GM19397 (cell line): Measurements from ENCODE around the gene FBXL4.
"Not testable (repeated sequence)": the region's sequence is repeated elsewhere in the genome, so short reads cannot be mapped to it uniquely, and the experiment has no call there.

Experiments
- ATAC-seq: cut with Tn5 transposase; IDR thresholded peaks from one replicate; pipeline ENCODE4 v1.9.1; 2021; ENCODE audit warnings: mild to moderate bottlenecking, moderate library complexity; ENCODE audit not compliant: unreplicated experiment

FBXL4 gene

GRCh38 chr6:98946266-98946878 lies 1.4 kb downstream of the FBXL4 start:
- ATAC-seq, result no peak

DNA sequence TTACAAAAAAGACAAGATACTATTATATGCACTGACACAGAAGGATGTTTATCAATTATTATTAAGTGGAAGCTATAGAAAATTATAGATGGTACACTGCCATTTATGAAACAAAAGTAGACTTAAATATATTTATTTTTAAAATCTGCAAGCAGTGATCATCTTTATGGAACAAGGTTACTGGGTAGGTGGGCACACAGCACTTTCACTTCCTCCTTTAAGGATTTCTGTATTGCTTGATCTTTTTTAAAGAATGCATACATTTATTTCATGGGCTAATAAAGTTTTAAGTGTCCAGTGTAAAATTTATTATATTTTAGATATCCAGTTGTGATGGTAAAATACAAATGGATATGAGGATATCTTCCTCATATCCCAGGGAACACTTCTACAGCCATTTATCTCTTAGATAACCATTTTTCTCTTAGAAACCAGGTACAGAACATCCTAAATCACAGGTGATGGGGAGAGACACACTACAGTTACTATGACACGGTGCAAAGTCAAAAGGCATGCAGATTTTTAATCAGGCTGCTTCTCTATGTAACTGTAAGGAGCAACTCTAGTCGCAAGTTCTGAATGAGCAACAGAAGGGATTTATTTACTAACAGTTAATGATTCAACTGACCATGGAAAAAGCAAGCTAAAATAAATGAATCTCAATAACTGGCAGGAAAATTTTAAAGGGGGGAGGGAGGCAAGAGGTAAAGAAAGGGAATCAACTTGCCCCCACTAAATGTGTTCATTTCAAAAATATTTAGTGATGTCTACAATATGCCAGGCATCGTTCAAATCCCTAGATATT lies 2.2 kb downstream of the FBXL4 start:
- ATAC-seq, result no peak

DNA sequence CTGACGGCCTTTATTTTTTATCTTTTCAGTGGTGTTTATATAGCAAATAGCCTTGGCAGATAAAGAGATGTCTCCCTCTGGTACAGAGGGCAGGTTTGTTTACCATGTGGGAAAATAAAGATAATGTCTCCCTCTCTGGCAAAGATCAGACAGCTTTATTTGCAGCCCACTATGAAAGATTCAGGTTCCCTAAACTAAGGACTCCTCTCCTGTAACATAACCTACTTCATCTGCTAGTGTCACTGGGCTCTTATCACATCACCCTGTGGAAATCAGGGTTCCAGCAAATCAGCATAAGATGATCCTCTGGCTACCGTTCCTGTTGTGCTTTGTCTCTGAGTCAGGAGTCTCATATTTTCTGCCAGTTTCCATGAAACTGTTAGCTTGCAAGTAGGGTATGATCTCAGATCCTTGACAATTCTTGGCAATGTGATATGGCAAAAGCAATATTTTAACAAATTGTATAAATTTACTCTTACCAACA lies 3.1 kb downstream of the FBXL4 start:
- ATAC-seq, result no peak

GRCh38 chr6:98944168-98944567 lies 3.6 kb downstream of the FBXL4 start:
- no peak for ATAC-seq

GRCh38 chr6:98942263-98942803 lies 5.4 kb downstream of the FBXL4 start:
- ATAC-seq, result no peak

- ATAC-seq, result no peak
Observed at GRCh38 chr6:98941319-98941718, 6.4 kb downstream of the FBXL4 start.

DNA sequence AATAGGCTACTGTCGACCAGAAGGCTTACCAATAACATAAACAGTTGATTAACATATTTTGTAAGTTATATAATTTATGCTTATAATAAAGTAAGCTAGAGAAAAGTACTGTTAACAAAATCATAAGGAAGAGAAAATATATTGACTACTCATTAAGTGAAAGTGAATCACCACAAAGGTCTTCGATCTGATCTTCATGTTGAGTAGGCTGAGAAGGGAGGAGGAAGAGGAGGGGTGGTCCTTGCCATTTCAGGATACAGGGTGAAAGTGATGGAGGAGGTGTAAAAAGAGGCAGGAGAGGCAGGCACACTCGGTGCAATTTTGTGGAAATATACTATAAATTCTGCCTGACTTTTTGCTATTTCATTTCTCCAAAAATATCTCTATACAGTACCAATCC lies 10.4 kb downstream of the FBXL4 start:
- no peak for ATAC-seq

GRCh38 chr6:98932381-98932780 lies 15.4 kb downstream of the FBXL4 start:
- no peak for ATAC-seq

- ATAC-seq, result no peak
Observed at GRCh38 chr6:98931696-98932095, 16.1 kb downstream of the FBXL4 start.

GRCh38 chr6:98929498-98930060 lies 18.2 kb downstream of the FBXL4 start:
- no peak for ATAC-seq

DNA sequence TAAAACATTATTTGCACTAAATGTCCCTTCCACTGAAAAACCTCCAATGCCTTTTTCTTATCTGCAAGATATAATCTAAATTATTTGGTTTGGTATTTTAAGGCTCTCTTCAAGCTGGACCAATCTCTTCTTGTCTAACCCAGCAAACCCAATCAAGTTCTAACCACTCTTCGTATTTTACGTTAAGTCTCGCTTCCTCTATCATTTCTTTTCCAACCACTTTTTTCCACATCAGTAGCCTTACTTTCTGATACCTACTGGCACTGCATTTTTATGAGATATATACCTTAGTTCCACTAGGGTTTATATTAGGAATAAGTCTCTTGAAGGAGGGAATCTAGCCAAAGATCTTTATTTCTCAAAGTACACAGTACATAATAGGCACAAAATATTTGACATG lies 19.1 kb downstream of the FBXL4 start:
- ATAC-seq, result no peak

DNA sequence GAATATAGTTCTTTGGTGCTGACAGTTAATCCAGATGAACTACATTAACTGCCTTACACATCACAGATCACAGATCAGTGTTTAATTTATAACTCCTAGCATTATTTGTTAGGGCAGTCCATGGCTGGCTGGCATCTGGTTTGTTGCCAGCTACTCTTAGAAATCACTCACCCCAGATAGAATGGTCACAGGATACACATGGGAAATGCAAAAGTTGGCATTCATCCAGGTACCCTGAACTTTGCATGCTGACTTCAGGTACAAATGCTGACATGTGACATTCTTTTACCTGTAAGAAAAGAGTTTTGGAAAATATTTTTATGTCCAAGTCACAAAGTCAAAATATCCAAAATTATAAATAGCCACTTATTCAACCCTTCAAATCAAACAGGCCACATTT lies 20.2 kb downstream of the FBXL4 start:
- ATAC-seq, result no peak

DNA sequence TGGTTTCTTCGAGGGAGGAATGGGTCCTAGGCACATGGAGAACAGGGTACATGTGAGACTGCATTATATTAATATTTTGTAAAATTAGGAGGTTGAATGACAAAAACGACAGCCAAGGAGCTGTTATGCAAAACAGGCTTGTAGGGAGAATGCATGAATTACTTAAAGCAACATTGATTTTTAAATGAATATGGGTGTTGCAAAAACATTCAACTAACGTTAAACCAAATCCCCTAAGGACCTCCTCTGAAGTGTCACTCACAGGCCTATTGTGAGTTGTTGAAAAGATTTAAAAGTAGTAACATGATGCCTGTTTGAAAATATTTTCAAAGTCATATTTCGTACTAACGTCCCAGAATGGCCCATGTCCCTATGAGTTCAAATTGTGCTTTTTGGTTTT lies 21.9 kb downstream of the FBXL4 start:
- ATAC-seq, result no peak

DNA sequence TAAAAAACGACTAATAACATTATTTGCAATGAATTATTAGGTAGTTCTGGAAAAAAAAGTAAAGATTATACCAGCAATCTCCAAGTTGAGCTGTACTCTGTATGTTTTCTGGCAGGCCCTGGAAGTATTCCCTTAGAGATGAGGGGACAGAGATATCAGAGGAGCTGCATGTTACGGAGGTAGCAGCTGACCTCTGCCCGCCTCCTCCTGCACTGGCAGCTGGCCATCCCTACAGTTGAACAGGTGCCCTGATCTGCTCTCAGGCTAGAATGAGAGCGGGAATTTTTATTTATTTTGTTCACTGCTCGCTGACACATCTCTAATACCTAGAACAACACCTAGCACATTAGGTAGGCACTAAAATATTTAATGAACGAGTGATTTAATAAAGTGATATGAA lies 23.1 kb downstream of the FBXL4 start:
- ATAC-seq, result no peak

- ATAC-seq, result peak; percentile 66
Observed at GRCh38 chr6:98920904-98921431, 26.8 kb downstream of the FBXL4 start.

- not testable (repeated sequence) for ATAC-seq
Observed at GRCh38 chr6:98910946-98911345, 36.8 kb downstream of the FBXL4 start.

- ATAC-seq, result no peak
Observed at GRCh38 chr6:98909236-98909635, 38.5 kb downstream of the FBXL4 start.

GRCh38 chr6:98906342-98906741 lies 41.4 kb downstream of the FBXL4 start:
- not testable (repeated sequence) for ATAC-seq

DNA sequence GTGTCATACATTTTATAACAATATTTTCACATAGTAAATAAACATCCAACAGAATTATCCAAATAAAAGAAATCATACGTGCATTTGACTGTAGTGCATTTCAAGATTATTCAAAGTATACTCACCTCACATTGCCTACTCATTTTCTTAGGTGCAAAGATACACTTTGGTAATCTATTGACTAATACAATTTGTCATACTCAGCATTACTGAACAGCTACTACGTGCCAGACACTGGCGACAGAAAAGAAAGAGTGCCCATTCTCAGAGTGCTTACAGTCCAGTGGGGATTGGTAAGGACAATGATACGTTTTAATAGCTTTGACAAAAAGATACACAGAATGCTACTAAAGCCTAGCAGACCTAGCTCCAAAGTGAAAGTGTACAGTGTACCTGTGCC lies 42.0 kb downstream of the FBXL4 start:
- no peak for ATAC-seq

GRCh38 chr6:98904096-98904495 lies 43.6 kb downstream of the FBXL4 start:
- no peak for ATAC-seq

- ATAC-seq, result no peak
Observed at GRCh38 chr6:98900706-98901105, 47.0 kb downstream of the FBXL4 start.

DNA sequence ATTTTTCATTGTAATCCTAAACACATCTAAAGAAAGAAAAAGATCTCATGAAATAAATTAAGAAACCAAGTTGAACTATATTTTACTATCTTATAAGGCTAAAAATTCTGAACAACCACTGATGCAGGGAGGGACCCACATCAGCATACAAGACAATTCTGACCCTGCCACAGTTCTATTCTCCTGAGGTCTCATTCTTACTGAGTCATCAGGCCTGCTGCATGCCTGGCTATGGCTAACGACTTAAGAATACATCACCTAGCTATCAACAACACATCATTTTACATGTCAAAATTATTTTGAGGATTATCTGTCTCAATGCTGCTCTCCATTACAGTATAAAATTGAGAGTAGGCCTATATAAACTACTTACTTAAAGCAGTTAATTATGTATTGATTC lies 52.9 kb downstream of the FBXL4 start:
- no peak for ATAC-seq
